GM12864 (cell line): Measurements from ENCODE around the gene LSM14B.

Experiments
- DNase-seq: peaks from one replicate; pipeline ENCODE4 v3.0.0-alpha.2; 2011; ENCODE audit warnings: low read depth
- H3K4me3 ChIP-seq: 2 replicates; pipeline ENCODE4 v1.5.1; 2011; ENCODE audit warnings: mild to moderate bottlenecking, low read depth, low read length, control low read depth
- TF ChIP-seq, protein P1 (sequence below): IDR thresholded peaks from 2 replicates; pipeline ENCODE4 v1.5.1; 2011; ENCODE audit warnings: low read depth, mild to moderate bottlenecking, moderate library complexity, low read length, control low read depth, inconsistent platforms; ENCODE audit errors: missing control alignments

The LSM14B gene

DNA sequence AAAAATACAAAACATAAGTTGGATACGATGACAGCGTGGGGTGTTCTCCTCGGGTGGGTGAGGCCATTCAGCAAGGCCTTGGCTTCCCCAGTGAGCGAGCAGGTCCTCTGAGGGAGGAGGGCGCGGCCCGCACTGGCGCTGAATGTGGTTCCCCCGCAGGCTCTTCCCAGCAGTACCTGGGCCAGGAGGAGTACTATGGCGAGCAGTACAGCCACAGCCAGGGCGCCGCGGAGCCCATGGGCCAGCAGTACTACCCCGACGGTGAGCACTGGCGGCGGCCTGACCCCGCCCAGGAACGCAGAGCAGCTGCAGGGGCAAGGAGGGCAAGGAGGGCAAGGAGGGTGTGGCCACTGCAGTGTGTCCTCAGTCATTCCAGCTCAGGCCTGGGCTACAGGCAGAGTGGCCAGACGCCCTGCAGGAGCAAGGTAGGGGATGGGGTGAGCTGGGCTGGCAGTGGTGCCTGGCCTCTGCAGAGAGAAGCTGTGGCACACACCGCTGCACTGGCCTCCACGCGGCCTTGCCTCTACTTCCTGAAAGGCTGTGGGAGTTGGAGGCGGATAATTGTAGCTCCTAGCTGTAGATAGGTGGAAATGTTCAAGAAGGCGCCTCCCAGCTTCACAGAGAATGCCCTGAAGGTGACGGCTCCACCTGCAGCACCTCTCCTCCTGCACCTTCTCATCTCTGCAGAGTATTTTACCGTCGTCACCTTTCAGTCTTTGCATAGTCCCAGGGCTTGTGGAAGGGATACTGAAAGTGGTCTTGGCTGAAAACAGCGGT lies 41.9 kb downstream of the LSM14B start:
- no peak for DNase-seq
- no peak overlapping the region for H3K4me3 ChIP-seq
- TF ChIP-seq, protein P1, sequence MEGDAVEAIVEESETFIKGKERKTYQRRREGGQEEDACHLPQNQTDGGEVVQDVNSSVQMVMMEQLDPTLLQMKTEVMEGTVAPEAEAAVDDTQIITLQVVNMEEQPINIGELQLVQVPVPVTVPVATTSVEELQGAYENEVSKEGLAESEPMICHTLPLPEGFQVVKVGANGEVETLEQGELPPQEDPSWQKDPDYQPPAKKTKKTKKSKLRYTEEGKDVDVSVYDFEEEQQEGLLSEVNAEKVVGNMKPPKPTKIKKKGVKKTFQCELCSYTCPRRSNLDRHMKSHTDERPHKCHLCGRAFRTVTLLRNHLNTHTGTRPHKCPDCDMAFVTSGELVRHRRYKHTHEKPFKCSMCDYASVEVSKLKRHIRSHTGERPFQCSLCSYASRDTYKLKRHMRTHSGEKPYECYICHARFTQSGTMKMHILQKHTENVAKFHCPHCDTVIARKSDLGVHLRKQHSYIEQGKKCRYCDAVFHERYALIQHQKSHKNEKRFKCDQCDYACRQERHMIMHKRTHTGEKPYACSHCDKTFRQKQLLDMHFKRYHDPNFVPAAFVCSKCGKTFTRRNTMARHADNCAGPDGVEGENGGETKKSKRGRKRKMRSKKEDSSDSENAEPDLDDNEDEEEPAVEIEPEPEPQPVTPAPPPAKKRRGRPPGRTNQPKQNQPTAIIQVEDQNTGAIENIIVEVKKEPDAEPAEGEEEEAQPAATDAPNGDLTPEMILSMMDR: no peak

DNA sequence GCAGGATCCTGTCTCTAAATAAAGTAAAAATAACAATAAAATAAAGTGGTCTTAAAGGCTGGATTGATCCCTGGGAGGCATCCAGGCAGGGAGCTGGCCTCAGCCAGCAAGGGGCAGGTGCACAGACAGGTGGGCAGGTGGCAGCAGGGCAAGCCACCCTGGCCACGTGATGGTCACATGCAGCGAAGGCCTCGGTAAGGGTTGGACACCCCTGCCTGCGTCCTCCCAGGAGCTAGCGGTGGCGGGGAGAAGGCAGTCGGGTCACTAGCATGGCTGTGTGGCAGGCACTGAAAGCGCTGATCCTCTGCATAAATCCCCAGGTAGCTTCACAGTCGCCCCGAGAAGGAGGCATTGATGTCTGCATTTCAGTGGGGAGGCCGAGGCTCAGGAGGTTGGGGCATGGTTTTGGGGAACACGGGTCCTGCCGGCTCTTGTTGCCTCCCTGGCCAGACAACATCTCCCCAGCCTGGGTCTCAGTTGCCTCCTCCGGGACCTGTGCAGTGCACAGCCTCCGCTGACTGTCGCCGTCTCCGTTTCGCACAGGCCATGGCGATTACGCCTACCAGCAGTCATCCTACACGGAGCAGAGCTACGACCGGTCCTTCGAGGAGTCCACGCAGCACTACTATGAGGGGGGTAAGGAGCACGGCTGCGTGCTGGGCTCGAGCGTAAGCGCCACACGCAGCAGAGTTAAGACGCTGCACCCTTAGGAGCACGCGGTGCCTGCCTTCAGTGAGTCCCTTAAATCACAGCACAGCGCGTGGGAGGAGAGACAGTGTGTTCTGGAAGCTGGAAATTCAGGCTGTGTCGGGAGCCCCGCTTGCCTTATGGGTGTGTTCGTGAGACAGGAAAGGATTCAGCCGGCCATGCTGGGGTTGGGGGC lies 42.8 kb downstream of the LSM14B start:
- DNase-seq: no peak
- H3K4me3 ChIP-seq: no peak overlapping the region
- TF ChIP-seq, protein P1: no peak

DNA sequence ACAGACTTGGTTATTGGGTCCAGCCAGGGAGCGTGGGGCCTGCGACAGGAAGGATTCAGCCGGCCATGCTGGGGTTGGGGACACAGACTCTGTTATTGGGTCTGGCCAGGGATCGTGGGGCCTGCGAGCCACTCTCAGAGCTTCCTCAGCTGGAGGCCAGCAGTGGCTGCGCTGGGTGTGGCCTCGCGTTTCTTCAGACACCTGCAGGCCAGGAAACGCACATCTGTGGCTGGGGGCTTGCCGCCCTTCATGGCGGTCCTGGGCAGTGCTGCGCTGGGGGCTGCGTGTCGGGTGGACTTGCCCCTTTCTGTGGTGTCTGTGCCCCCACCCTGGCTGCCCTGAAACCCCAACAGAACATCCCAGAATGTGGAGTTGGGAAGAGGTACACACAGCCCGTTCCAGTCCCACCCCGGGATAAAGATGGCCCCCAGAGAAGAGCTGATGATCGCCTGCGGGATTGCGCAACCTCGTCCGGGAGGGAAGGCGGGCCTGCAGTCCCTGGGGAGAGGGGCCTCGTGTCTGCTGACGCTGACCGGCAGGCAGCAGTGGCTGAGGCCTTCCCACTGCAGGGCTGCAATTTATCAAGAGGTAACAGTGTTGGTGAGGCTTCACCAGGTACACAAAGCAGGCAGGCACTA lies 43.6 kb downstream of the LSM14B start:
- no peak for DNase-seq
- TF ChIP-seq, protein P1: no peak

DNA sequence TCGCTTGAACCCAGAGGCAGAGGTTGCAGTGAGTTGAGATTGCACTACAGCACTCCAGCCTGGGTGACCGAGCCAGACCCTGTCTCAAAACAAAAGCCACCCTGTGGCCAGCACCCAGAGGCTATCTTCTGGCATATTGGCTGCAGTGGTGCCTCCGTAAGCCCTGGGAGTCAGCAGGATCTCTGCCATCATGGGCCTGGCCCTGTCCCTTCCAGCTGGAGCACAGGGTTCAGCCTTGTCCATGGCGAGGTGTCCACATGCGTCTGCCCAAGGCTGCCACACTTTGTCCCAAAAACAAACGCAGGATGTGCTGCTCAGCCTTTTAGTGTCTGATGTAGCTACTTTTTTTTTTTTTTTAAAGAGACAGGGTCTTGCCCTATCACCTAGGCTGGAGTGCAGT lies 45.2 kb downstream of the LSM14B start:
- no peak overlapping the region for H3K4me3 ChIP-seq
- no peak for DNase-seq
- TF ChIP-seq, protein P1: no peak

More for the DNA sequence above, 43.6 kb downstream of the LSM14B start:
- H3K4me3 ChIP-seq: no peak overlapping the region

GRCh38 chr20:62168061-62168460 lies 45.8 kb downstream of the LSM14B start:
- DNase-seq: no peak
- TF ChIP-seq, protein P1: no peak
- H3K4me3 ChIP-seq: no peak overlapping the region

DNA sequence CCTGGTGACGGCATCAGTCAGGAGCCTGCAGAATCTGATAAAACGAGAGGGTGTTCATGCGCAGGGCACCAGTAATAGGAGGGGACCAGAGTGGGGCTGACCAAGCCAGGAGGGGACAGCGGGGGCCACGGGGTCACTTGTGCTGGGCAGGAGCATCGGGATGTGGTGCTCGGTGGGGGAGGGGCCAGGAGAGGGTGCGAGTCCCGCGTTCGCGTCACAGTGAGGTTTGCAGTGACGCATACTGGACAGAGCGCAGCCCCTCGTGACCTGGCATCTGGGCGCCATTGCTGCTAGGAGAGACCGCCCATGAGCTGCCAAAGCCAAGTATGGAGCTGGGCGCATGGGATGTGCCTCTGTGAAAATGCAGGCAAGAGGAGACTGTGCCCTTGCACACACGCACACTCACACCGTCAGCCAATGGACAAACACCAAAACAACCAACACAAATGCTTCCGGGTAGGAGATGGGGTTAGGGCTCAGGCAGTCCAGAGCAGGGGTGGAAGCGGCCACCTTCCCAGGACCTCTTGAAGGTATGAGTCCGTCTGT lies 46.7 kb downstream of the LSM14B start:
- TF ChIP-seq, protein P1: no peak
- DNase-seq: no peak
- H3K4me3 ChIP-seq: no peak overlapping the region
